HG02885 (cell line): ENCODE data around the gene ZBTB7A.

ENCODE experiments used
- ATAC-seq: cut with Tn5 transposase; IDR thresholded peaks from one replicate; pipeline ENCODE4 v1.9.1; 2021; ENCODE audit warnings: mild to moderate bottlenecking; ENCODE audit not compliant: unreplicated experiment, poor library complexity

ZBTB7A gene

DNA sequence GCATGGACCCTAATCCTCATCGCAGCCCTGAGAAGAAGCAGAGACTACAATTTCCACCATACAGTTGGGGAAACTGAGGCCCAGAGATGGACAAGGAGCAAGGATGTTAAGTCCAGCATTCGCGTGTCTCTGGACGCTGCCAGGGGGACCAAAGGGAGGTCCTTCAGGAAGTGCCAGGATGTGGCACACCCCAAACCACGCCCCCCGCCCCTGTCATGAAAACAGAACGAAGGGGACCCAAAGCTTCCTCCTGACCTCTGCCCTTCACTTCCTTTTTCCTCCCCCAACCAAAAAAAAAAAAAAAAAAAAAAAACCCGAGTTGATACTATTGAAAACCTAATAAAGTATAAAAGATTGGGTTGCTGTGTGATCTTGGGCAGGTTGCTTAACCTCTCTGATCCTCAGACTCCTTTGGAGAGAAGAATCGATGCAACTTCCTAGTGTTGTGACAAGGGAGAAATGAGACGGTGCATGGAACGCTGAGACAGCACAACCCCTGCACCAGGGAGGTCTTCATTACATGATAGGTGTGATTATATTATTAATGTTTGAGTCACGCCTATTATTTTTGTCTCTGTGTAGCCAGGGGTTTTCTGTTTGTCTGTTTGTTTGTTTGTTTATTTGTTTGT is 2.7 kb upstream of the ZBTB7A start:
- ATAC-seq, result no peak

DNA sequence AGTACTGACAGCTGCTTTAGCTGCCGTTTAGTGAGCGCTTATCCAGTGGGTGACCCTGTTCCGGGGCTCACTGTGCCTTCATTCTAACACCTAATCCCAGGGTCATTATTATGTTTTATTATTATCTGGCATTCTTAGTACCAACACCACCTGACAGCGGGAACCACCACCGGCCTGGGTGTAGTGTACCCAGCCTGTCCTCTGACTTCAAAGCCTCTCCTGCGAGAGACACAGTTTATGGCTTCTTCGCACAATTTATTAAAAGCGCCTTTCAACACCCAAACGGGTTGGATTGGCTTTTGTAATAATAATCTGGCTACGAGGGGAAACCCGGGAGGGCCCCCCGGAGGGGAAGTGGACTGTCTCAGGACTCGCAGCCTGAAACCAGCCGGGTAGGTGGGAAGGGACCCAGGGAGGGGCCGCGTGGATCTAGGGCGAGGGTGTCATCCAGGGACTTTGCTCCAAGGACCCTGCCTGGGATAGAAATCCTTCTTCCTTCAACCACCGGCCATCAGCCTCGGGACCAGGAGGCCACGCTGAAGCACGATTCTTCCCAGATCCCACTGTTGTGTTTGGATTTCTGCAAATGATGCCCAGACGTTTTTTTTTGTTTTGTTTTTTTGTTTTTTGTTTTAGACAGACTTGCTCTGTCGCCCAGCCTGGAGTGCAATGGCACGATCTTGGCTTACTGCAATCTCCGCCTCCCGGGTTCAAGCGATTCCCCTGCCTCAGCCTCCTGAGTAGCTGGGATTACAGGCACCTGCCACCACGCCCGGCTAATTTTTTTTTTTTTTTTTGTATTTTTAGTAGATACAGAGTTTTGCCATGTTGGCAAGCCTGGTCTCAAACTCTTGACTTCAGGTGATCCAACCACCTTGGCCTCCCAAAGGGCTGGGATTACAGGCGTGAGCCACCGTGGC is 1.6 kb upstream of the ZBTB7A start:
- ATAC-seq, result no peak

DNA sequence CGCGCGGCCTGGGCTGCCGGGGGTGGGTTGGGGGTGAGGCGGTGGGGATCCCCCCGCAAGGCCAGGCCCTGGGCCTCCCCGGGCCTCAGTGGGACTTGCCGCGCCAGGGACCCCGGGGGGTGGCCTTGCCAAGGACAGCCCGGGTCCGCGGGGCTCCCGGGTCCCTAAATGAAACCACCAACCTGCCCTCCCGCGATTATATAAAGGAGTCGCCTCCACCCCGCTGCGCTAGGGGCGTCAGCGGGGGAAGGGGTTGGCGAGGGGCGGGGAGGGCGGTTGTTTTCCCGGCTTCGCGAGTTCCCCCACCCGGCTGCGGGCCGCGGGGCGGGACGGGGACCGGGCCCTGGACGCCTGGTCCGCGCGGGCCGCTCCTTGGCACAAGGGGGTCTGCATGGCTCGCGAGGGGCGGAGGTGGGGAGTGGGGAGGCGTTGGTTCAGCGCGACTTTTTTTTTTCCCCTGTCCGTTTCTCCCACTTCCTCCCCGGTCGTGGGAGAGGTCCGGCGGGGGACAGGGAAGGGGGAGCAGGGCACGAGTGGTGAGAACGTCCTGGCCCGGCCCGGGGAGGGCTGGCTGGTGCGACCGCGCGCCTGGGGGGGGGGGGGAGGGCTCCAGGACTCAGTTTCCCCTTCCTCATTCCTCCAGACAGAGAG is 822 bp upstream of the ZBTB7A start:
- ATAC-seq, result no peak

DNA sequence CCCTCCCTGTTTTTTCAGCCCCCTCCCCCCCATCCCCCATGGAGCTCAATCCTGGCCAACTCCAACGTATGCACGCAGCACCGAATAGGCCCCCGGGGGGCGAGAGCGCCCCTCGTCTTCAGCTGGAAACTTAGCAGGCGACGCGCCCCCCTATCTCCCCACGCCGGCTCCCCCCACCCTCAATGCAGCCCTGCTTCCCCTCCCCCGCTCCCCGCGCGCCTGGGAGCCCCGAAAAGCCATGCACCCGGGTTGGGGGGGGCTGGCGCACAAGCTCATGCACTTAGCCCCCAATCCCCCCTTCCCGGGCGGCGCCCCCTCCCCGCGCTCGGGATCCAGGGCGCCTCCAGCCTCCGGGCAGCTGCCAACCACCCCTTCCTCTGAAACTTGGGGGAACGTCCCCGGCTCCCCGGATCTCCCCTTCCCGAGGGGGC is 508 bp downstream of the ZBTB7A start:
- ATAC-seq, result no peak

DNA sequence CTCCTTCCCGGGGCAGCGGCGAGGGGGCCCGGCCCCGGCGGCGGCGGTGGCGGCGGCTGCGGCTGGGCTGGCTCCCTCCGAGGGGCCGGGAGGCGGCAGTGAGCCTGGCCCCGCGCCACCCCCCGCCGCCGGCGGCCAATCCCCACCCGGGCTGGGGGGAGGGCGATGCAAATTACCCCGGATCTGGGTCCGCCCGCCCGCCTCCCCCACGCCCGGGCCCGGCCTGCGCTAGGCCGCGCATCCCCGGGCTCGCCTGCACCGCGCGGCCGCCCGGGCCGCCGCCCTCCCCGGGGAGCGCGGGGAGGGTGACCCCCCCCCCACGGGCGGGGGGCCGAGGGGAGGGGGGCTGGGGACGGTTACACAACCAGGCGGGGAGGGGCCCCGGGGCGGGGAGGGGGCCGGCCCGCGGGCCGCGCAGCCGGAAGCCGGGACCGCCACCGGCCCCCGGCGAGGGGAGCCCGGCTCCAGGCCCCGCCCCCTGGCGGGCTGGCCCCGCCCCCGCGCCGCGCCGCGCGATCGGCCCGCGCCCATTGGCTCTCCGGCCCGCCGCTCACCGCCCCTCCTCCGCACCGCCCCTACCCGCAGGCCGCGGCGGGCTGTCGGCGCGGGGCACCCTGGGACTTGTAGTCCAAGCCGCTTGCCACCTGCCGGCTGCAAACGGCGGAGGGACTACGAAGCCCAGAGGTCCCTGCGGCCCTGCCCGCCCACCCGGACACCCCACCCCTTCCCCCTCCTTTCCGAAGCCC is 1.1 kb downstream of the ZBTB7A start:
- ATAC-seq, result peak; percentile 76

DNA sequence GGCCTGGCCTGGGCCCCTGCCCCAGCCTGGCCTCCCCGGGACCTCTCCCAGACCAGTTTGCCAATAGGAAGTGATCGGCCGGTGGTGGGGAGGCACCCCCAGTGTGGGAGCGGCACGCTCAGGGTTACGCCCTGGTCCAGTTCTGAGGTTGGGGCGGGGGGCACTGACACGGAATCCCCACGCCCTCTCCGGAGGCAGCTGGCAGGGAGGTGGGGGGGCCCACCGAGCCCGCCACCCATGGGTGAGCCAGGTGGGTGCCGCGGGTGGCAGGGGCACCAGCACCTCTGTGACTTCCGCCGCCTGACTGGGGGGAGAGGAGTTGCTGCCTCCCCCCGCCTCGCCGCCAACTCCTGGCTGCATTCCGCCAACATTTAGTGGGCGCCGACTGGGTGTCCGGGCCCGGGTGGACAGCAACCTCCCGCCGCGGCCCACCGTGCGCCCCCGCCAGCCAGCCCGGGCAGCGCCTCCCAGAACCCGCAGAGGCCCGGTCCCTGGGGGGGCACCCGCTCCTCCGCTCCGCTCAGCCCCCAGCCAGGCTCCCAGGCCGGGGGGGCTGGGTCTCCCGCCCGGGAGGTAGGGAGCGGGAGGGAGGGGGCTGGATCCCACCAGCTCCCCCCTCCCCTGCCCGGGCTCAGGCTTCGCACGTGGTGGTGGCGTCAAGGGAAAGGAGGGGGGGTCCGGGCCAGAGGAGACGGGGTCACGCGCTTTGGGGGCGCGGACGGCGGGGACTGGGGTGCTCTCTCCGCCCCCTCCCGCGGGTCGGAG is 2.0 kb downstream of the ZBTB7A start:
- peak; percentile 1 for ATAC-seq

DNA sequence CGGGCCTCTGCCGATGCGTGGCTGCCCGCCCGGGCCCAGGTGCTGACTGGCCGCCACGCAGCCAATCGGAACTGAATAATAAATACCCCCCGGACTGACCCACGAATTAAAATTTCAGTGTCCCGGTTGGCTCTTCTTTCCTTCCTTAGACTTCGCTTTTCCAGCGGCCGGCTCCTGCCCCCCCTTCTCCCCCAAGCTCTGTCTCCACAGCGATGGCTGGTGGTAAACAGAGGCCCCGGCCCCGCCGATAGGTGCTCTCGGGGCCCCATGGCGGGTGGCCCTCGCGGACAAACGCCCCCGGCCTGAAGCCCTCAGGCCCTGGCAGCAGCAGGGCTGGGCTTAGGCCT is 2.6 kb downstream of the ZBTB7A start:
- no peak for ATAC-seq

DNA sequence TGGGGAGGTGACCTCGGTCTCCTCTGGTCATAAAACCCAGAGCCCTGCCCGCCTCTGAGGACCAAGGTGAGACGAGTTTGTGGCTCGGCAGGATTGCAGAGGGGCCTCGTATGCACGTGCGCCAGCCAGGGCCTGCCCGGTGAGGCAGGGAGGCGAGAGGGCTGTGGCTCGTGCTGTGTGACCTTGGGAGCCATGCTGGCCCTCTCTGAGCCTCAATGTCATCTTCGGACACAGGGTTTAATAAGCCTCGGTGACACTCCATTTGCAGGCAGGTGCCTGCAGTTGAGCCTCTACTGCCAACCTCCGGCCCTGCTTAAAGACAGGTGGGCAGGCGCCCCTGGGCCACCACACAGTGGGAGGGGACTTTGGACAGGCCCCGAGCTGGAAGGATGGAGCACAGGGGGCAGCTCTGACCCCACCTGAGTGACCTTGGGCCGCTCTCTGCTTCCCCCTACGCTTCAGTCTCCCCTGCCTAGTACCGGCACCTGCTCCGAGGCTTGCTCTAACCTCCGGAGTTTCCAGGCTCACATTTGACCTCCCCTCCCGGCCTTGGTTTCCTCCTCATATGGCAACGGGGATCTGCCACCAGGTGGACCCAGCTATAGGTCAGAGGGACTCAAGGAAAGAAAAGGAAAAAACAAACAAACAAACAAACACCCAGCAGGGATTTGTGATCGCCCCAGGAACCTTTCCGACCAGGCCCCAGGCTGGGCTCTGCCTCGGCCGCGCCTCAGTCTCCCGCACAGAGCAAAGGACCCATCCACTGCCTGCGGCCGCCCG is 3.1 kb downstream of the ZBTB7A start:
- no peak for ATAC-seq

DNA sequence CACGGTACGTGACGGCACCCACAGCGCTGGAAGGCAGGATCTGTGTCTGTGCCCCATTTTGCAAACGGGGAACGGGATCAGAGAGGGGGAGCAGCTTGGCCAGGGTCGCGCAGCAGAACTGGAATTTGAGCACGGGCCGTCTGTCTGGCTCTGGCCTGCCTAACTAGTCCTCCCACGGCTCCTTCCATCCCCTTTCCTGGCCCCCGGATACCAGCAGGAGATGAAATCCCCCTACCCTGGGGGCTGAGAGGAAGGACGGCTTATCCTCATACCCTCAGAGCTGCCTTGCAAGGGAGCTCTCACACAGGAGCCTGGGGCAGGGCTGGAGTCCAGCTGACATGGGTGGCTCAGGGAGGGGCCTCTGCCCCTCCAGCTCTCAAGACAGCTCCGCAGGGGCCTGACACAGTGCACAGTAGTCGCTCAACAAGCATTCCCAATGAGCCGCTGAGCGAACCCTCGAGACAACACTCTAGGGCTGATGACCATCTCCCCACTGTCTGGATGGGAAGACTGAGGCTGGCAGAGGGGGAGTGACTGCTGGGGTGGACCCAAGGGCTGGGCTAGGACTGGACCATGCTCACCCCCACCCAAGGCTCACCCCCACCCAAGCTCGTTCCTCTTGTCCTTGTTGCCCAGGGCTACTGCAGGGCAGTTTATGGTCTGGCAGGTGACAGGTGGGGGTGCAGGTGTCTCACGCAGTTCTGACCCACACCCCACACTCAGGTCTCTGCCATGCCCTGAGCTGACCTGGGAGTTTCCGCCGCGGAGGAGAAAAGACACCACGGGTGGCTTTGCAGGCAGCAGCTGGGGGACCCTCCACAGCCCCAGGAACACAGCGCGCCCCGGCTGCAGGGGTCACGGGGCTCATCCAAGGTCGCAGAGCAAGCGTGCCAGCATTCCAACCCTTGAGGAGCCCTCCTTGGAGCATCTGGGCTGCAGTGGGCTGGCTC is 4.0 kb downstream of the ZBTB7A start:
- no peak for ATAC-seq

DNA sequence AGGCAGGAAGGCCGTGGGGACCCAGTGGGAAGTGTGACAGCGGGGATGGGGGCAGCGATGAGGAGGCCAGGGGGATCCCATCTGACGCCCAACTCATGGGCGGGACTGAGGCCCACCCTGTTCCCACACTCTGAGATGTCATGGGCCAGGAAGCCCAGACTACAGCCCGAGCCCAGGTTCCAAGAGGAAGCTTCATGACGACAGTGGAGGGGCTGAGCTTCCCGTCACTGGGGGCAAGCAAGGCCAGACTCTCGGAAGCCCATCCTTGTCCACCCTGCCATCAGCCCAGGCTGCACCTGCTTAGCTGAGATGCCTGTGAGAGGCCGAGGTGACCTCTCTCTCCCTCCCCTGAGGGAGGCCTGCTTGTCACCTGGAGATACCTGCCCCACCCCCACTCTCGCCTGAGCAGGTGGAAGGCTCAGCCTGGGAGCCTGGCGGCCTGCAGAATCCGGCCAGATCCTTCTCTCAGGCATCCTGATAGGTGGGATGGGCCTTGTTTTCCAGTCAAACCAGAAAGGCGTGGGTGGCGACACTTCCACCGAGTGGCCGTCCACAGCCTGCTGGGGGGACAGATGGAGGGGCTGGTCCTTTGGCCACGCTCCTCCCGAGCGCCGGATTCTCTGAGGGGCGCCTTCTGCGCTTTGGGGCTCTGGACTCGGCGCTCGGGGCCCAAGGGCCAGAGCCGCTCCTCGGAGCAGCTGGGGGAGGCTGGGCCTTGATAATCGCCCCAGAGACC is 4.8 kb downstream of the ZBTB7A start:
- no peak for ATAC-seq

DNA sequence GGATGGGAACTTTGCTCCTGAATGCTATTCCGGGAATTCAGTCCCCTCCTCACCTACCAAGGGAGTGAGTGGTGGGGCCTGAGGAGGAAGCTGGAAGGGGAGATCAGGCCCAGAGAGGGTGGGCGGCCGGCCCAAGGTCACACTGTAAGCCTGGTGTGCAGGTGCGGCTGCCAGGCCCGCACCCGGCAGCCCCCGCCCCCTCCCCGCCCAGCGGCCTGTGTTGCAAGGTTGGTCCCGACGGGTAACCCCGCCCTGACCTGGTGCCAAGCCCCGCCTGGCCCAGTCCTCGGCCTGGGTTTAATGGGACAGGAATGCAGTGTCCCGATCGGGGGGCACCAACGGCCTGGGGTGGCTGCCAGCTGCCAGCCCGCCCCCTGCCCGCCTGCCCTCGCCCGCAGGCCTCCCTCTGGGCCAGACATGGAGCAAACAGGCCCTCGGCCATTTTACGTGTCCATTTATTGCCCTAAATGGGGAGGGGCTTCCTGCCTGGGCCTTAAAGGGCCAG is 5.5 kb downstream of the ZBTB7A start:
- no peak for ATAC-seq

DNA sequence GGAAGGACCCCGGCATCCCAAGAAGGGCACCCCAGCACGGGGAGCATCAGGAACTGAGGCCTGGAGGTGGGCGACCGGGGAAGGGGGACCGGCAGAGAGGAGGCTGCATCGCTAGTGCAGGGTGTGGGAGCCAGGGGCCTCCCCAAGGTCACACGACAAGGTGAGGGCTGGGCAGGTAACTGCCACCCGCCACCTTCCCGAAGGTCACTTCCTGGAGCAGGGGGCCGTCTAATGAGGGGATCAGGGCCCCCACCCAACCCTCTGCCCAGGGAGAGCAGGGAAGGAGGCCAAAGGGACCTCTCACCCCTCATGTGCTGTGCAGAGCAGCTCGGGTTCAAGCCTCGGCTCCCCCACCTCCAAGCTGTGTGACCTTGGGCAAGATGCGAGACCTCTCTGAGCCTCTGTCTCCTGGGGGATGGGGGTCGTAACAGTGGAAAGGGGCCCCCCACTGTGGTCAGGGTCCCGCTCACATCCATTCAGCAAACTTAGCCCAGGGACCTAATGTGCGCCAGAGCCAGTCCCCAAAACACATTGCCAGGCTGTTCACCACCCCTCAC is 6.0 kb downstream of the ZBTB7A start:
- no peak for ATAC-seq

DNA sequence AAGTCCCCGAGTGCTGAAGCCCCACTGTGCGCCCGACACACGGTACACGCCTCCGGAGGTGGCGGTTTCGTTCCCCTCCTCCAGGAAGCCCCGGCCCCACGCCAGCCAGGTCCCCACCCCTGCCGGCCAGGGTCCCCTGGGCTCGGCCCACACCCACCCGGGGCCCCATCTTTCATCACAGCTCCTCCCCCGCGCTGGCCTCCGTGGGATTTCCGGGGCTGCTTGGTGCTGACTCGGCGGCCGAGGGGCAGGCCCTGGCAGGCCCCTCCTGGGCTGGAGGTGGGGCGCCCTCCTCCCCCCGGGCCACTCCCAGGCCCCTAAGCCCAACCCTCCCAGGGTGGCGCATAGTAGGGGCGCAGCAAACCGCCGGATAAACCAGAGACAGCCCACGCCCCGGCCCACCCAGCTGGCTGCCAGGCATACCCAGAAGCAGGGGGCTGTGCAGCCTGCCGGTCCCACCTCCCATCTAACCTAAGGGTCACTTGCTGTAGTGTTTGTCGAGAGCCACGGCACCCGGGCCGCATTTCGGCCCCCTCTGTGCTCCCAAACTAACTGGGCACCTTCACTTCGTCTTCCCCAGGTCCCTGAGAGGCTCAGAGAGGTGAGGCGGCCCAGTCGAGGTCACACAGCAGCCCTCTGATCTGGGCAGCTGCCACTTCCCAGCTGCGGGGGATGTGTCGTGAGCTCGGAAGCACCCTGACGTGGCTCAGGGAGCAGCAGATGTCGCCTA is 6.6 kb downstream of the ZBTB7A start:
- ATAC-seq, result no peak

DNA sequence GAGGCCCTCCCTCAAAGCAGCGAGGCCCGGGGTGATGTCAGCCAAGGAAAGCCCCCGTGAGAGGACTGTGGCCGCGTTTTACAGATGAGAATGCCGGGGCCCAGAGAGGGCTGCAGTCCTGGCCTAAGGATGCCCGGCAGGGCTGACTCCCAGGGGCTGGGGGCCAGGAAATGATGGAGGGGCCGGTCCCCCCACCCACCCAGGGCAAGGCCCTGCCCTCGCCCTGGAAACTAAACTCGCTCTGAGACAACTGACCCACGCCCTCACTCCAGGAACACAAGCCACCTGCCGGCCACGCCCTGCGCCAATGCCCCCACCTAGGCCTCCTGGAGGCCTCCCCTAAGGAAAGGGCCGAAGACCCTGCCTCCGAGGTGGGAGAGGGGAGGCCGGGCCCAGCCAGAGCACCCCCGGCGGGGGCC is 7.2 kb downstream of the ZBTB7A start:
- ATAC-seq, result no peak

DNA sequence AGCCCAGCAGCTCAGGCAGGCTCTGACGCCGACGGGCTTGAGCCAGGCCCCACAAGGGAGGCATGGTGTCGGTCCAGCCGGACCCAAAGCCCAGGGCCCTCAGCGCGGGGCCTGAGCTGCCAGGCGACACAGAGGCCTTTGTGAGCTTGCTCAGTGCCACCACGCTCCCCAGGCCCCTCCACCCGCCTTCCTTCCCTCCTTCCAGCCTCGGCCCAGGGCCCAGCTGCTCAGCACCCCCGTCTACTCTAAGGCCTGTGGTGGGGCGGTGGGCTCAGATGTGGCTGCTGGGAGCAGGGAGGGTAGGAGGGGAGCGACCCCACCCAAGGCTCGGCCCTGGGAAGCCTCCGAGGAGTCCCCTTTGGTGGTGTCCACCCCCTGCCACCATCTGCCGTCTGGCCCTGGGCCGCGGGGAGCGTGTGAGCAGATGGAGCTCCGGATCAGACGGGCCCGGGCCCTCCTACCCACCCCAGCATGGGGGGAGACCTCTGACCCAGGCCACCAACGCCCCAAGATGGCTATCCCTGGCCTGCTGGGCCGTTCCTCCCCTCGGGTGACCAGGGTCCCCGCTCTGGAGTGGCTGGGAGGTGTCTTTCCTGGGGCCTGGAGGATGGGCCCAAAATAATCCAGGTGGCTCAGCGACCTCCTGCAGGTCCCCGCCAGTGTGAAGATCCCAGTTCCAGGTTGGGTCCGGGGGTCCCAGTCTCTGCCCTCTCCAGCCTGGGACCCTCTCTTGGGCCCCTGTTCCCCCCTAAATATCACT is 7.8 kb downstream of the ZBTB7A start:
- ATAC-seq, result no peak
